GM12878 (cell line): Measurements from ENCODE around the gene SIGLEC12. TPM values are rescaled to one million over a fixed set of nuclear protein-coding genes. Genes with fewer than 3 reads are reported as not detected.

Experiments used
- ATAC-seq: fragments of 200-7000 bp; cut with Tn5 transposase; 3 replicates; pipeline ENCODE4 v1.9.1; 2020; ENCODE audit warnings: mild to moderate bottlenecking, moderate library complexity
- BruUV-seq: library from RNA; stranded (reverse); fragments of 400-500 nt; replicated peaks from 2 replicates; lab custom pipeline; 2021; lab: Mats Ljungman, UMichigan
- CTCF ChIA-PET: fragments of 300-600 bp; sonication (Branson Sonifier 250); formaldehyde crosslinking; extraction: SDS; loops from one replicate; lab custom pipeline; 2021; ENCODE audit warnings: inconsistent platforms; lab: Yijun Ruan, JAX
- POLR2A ChIA-PET: fragments of 350-600 bp; formaldehyde crosslinking; extraction: SDS; loops from one replicate; lab custom pipeline; 2021; ENCODE audit warnings: inconsistent platforms; lab: Charles Lee
- RAD21 ChIA-PET: fragments of 300-600 bp; sonication (Branson Sonifier 250); formaldehyde crosslinking; loops from one replicate; lab custom pipeline; 2023; ENCODE audit warnings: antibody characterized with exemption; ENCODE audit not compliant: unreplicated experiment; lab: Charles Lee
- SMC1A ChIA-PET: fragments of 300-600 bp; sonication (Branson Sonifier 250); formaldehyde crosslinking; loops from one replicate; lab custom pipeline; 2023; ENCODE audit not compliant: unreplicated experiment, uncharacterized antibody; lab: Charles Lee
- DNase-seq: peaks from one replicate; pipeline ENCODE4 v3.0.0-alpha.2; 2011; ENCODE audit warnings: low read depth, low spot score
- FAIRE-seq: peaks from 3 replicates; lab custom pipeline; 2011; peaks lifted over from hg19 to GRCh38; lab: Jason Lieb, UNC
- H2AFZ ChIP-seq: 2 replicates; pipeline ENCODE4 v1.6.0; 2011; ENCODE audit warnings: low read depth, low read length, control low read depth; ENCODE audit not compliant: control insufficient read depth
- H3K27ac ChIP-seq: 2 replicates; pipeline ENCODE4 v1.5.1; 2011; ENCODE audit warnings: control low read depth; ENCODE audit not compliant: control insufficient read depth, insufficient read depth
- H3K27me3 ChIP-seq, 2 experiments: replicated peaks in 1 of 2; 2 replicates each; pipeline versions ENCODE4 v1.6.0 to v1.6.1; 2011; ENCODE audit warnings: low read length in 1 of 2; ENCODE audit not compliant: control insufficient read depth in 2 of 2, insufficient read depth in 2 of 2
- H3K36me3 ChIP-seq, 2 experiments: 2 replicates each; pipeline ENCODE4 v1.5.1; 2011; ENCODE audit warnings: low read length in 1 of 2; ENCODE audit not compliant: control insufficient read depth in 2 of 2, insufficient read depth in 2 of 2
- H3K4me1 ChIP-seq: 2 replicates; pipeline ENCODE4 v1.6.1; 2011; ENCODE audit warnings: mild to moderate bottlenecking, low read length, moderate library complexity, mixed read lengths; ENCODE audit not compliant: control insufficient read depth, insufficient read depth
- H3K4me2 ChIP-seq: 2 replicates; pipeline ENCODE4 v1.6.0; 2011; ENCODE audit warnings: control low read depth; ENCODE audit not compliant: control insufficient read depth, insufficient read depth
- H3K4me3 ChIP-seq: fragments of 200-600 bp; sonication (generic); 2 replicates; pipeline ENCODE4 v1.5.1; 2016
- H3K79me2 ChIP-seq: 2 replicates; pipeline ENCODE4 v1.6.0; 2011; ENCODE audit warnings: low read length; ENCODE audit not compliant: control insufficient read depth, insufficient read depth
- H3K9ac ChIP-seq: 2 replicates; pipeline ENCODE4 v1.8.0; 2011; ENCODE audit warnings: low read length, control low read depth, mixed read lengths; ENCODE audit not compliant: control insufficient read depth, insufficient read depth
- H3K9me3 ChIP-seq: replicated peaks from 3 replicates; pipeline ENCODE4 v1.5.1; 2011; ENCODE audit warnings: mild to moderate bottlenecking, low read length; ENCODE audit not compliant: control insufficient read depth, insufficient read depth
- H4K20me1 ChIP-seq: 2 replicates; pipeline ENCODE4 v1.6.0; 2011; ENCODE audit not compliant: control insufficient read depth, insufficient read depth
- EGR1 ChIP-seq, 2 experiments: IDR thresholded peaks; 1 replicate in 1 of 2; 2 replicates in 1 of 2; pipeline ENCODE4 v1.6.1; 2011 to 2012; ENCODE audit warnings: low read depth in 2 of 2, low read length in 2 of 2, borderline replicate concordance in 1 of 2, mild to moderate bottlenecking in 1 of 2, moderate library complexity in 1 of 2
- HCFC1 ChIP-seq: fragments of 150-350 bp; IDR thresholded peaks from 2 replicates; pipeline ENCODE4 v1.6.1; 2014; ENCODE audit warnings: low read length
- PAX5 ChIP-seq: IDR thresholded peaks from 2 replicates; pipeline ENCODE4 v1.6.1; 2011; ENCODE audit warnings: low read depth, low read length, borderline replicate concordance
- POLR2AphosphoS5 ChIP-seq: IDR thresholded peaks from 2 replicates; pipeline ENCODE4 v1.6.1; 2011; ENCODE audit warnings: mild to moderate bottlenecking, low read length, inconsistent platforms
- RAD21 ChIP-seq: IDR thresholded peaks from 2 replicates; pipeline ENCODE4 v1.6.1; 2011; ENCODE audit warnings: mild to moderate bottlenecking, low read depth, low read length, moderate library complexity; ENCODE audit not compliant: insufficient read depth
- SP1 ChIP-seq: IDR thresholded peaks from one replicate; pipeline ENCODE4 v1.6.1; 2011; ENCODE audit warnings: low read depth, low read length
- SREBF2 ChIP-seq: IDR thresholded peaks from 2 replicates; pipeline ENCODE4 v1.6.1; 2012; ENCODE audit warnings: mild to moderate bottlenecking, low read length
- SUZ12 ChIP-seq: fragments of 200-600 bp; sonication (generic); IDR thresholded peaks from one replicate; pipeline ENCODE4 v1.6.1; 2018; ENCODE audit warnings: antibody characterized with exemption, mild to moderate bottlenecking; ENCODE audit not compliant: unreplicated experiment
- TBL1XR1 ChIP-seq: IDR thresholded peaks from 2 replicates; pipeline ENCODE4 v1.6.1; 2012; ENCODE audit warnings: low read depth, low read length, improper control_type of control experiment
- YBX1 ChIP-seq: fragments of 450-650 bp; IDR thresholded peaks from 2 replicates; pipeline ENCODE4 v1.6.1; 2016; ENCODE audit warnings: antibody characterized with exemption
- ZNF24 ChIP-seq: fragments of 450-650 bp; IDR thresholded peaks from 2 replicates; pipeline ENCODE4 v1.6.1; 2017; ENCODE audit warnings: antibody characterized with exemption, mild to moderate bottlenecking
- WGBS: methylation state at CpG from one replicate; pipeline ENCODE4 v1.1.6; 2016; ENCODE audit warnings: low lambda C conversion rate; ENCODE audit not compliant: insufficient replicate concordance, insufficient coverage; ENCODE audit errors: missing lambda C conversion rate; 5-methylcytosine and 5-hydroxymethylcytosine counted together
- in situ Hi-C: fragments of 300-500 bp; cut with MboI; formaldehyde crosslinking; loops from 9 replicates; pipeline ENCODE4 v1.14.3; 2018; ENCODE audit warnings: mixed read lengths
- intact Hi-C: fragments of 100-400 bp; cut with micrococcal nuclease; formaldehyde crosslinking; loops from one replicate; pipeline ENCODE4 v1.14.2; 2022; ENCODE audit not compliant: unreplicated experiment
- polyA plus RNA-seq, 11 experiments: library from polyadenylated mRNA; depleted of rRNA in 4 of 11; unstranded in 6 of 11; stranded (reverse) in 5 of 11; fragments of >200 nt; fragmentation: Nextera tagmentation in 4 of 11; fragmentation: Illumina TruSeq in 1 of 11; extraction: Ambion mirVana in 4 of 11; extraction: Trizol in 1 of 11; gene quantifications; 1 replicate in 1 of 11; 2 replicates in 10 of 11; pipeline versions ENCODE4 v1.2.1 to v1.2.3, GENCODE V29; 2011 to 2016; ENCODE audit warnings: inconsistent platforms in 2 of 11, missing spikeins in 2 of 11, low read depth in 1 of 11
- total RNA-seq, 4 experiments: library from RNA; depleted of rRNA in 3 of 4; stranded (reverse); fragments of >200 nt in 3 of 4; fragmentation: Illumina TruSeq in 1 of 4; extraction: Trizol in 1 of 4; gene quantifications; 2 replicates each; pipeline versions ENCODE4 v1.2.1 to v1.2.3, GENCODE V29; 2013 to 2021
- TF ChIP-seq, protein P1 (sequence below): fragments of 450-650 bp; formaldehyde crosslinking; IDR thresholded peaks from 2 replicates; pipeline ENCODE4 v1.4.0; 2020; ENCODE audit warnings: mild to moderate bottlenecking, moderate library complexity
- TF ChIP-seq, protein P2 (sequence below): fragments of 450-650 bp; IDR thresholded peaks from 2 replicates; pipeline ENCODE4 v1.6.1; 2017; ENCODE audit warnings: mild to moderate bottlenecking, low read depth, inconsistent platforms; ENCODE audit not compliant: poor library complexity, severe bottlenecking
- TF ChIP-seq, protein P3 (sequence below): fragments of 450-650 bp; IDR thresholded peaks from 2 replicates; pipeline ENCODE4 v1.6.1; 2017; ENCODE audit warnings: mild to moderate bottlenecking, moderate library complexity

The SIGLEC12 gene
- total and polyA plus RNA-seq, 10 of the 15 experiments (the other 5 are each of a cell fraction or from before 2014, with no cell fraction given), result 0.03 to 0.18 (median 0.06) TPM; not detected in 5

DNA sequence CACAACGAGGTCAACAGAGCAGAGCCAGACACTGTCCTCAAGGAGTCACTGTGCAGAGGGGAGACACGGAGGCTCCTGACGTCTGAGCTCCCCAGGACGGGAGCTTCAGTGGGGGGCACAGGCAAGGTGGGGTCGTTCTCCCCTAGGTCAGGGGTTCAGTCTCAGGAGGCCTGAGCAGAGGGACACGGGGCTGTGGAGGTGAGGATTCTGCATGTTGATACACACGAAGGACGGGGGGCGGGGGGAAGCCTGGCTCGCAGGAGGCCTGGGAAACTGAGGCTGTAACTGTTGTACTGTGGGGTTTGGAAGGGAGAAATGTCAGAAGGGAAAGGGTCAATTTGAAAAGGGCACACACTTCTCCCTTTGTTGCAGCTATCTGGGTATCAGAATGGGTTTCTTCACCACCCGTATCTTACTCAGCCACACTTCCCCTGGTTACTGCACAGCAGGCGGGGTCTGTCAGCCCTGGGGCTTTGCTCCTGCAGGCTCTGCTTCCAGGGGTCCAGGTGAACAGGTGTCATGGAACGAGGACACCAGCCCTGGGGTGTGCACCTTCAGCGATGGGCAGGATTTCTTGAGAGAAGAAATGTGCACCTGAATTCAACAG lies 42.6 kb downstream of the SIGLEC12 start:
- TF ChIP-seq HCFC1 (no peak), TBL1XR1 (no peak), SREBF2 (no peak), EGR1 (IDR thresholded peaks at IDR 0.05; ENCODE audit: borderline replicate concordance in 1 of 2, low read depth in 2 of 2, low read length in 2 of 2) (no peak), ZNF24 (no peak), RAD21 (no peak), PAX5 (no peak), YBX1 (no peak), SP1 (no peak), SUZ12 (no peak), POLR2AphosphoS5 (no peak)
- TF ChIP-seq, protein P1, sequence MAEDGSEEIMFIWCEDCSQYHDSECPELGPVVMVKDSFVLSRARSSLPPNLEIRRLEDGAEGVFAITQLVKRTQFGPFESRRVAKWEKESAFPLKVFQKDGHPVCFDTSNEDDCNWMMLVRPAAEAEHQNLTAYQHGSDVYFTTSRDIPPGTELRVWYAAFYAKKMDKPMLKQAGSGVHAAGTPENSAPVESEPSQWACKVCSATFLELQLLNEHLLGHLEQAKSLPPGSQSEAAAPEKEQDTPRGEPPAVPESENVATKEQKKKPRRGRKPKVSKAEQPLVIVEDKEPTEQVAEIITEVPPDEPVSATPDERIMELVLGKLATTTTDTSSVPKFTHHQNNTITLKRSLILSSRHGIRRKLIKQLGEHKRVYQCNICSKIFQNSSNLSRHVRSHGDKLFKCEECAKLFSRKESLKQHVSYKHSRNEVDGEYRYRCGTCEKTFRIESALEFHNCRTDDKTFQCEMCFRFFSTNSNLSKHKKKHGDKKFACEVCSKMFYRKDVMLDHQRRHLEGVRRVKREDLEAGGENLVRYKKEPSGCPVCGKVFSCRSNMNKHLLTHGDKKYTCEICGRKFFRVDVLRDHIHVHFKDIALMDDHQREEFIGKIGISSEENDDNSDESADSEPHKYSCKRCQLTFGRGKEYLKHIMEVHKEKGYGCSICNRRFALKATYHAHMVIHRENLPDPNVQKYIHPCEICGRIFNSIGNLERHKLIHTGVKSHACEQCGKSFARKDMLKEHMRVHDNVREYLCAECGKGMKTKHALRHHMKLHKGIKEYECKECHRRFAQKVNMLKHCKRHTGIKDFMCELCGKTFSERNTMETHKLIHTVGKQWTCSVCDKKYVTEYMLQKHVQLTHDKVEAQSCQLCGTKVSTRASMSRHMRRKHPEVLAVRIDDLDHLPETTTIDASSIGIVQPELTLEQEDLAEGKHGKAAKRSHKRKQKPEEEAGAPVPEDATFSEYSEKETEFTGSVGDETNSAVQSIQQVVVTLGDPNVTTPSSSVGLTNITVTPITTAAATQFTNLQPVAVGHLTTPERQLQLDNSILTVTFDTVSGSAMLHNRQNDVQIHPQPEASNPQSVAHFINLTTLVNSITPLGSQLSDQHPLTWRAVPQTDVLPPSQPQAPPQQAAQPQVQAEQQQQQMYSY (CRISPR knock-in tag), result no peak
- TF ChIP-seq, protein P2, sequence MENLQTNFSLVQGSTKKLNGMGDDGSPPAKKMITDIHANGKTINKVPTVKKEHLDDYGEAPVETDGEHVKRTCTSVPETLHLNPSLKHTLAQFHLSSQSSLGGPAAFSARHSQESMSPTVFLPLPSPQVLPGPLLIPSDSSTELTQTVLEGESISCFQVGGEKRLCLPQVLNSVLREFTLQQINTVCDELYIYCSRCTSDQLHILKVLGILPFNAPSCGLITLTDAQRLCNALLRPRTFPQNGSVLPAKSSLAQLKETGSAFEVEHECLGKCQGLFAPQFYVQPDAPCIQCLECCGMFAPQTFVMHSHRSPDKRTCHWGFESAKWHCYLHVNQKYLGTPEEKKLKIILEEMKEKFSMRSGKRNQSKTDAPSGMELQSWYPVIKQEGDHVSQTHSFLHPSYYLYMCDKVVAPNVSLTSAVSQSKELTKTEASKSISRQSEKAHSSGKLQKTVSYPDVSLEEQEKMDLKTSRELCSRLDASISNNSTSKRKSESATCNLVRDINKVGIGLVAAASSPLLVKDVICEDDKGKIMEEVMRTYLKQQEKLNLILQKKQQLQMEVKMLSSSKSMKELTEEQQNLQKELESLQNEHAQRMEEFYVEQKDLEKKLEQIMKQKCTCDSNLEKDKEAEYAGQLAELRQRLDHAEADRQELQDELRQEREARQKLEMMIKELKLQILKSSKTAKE, result no peak
- TF ChIP-seq, protein P3, sequence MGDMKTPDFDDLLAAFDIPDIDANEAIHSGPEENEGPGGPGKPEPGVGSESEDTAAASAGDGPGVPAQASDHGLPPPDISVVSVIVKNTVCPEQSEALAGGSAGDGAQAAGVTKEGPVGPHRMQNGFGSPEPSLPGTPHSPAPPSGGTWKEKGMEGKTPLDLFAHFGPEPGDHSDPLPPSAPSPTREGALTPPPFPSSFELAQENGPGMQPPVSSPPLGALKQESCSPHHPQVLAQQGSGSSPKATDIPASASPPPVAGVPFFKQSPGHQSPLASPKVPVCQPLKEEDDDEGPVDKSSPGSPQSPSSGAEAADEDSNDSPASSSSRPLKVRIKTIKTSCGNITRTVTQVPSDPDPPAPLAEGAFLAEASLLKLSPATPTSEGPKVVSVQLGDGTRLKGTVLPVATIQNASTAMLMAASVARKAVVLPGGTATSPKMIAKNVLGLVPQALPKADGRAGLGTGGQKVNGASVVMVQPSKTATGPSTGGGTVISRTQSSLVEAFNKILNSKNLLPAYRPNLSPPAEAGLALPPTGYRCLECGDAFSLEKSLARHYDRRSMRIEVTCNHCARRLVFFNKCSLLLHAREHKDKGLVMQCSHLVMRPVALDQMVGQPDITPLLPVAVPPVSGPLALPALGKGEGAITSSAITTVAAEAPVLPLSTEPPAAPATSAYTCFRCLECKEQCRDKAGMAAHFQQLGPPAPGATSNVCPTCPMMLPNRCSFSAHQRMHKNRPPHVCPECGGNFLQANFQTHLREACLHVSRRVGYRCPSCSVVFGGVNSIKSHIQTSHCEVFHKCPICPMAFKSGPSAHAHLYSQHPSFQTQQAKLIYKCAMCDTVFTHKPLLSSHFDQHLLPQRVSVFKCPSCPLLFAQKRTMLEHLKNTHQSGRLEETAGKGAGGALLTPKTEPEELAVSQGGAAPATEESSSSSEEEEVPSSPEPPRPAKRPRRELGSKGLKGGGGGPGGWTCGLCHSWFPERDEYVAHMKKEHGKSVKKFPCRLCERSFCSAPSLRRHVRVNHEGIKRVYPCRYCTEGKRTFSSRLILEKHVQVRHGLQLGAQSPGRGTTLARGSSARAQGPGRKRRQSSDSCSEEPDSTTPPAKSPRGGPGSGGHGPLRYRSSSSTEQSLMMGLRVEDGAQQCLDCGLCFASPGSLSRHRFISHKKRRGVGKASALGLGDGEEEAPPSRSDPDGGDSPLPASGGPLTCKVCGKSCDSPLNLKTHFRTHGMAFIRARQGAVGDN, result no peak
- ChIA-PET SMC1A (no interaction called here), POLR2A (no interaction called here), CTCF (interaction anchor here (1.0 to 1.2 kb wide), 2 partner anchors 14 to 202 kb away, joined by 4 to 6 read pairs; no protein-coding TSS in a partner anchor), RAD21 (no interaction called here)
- FAIRE-seq, result no peak
- no peak overlapping the region for H2AFZ ChIP-seq
- no peak overlapping the region for H3K27ac ChIP-seq
- H3K36me3 ChIP-seq, result no peaks in the 10 kb centered on the region
- no peak overlapping the region for H3K9ac ChIP-seq
- no peak for ATAC-seq
- BruUV-seq, result no TSS peak
- intact Hi-C loops, result no loop called here
- no peaks in the 10 kb centered on the region for H3K27me3 ChIP-seq
- H3K4me1 ChIP-seq, result no peaks in the 10 kb centered on the region
- H3K9me3 ChIP-seq, result no peaks in the 10 kb centered on the region
- no peak overlapping the region for H3K4me2 ChIP-seq
- H3K4me3 ChIP-seq, result no peak overlapping the region
- H3K79me2 ChIP-seq, result no peaks in the 10 kb centered on the region
- WGBS, result 38% methylated on average over 14 of the region's 14 CpGs
- no peak for DNase-seq
- no peaks in the 10 kb centered on the region for H4K20me1 ChIP-seq
- in situ Hi-C loops, result no loop called here
